Activated CD8-positive, alpha-beta memory T cell treated with anti-CD3 and anti-CD28 coated beads for 1 hour (primary cell): Measurements from ENCODE around the gene B4GALNT3.

Experiments used
- DNase-seq, 2 donors: peaks; one replicate each; pipeline ENCODE4 v3.0.0-alpha.2; 2020; ENCODE audit warnings: low read depth in 1 of 2; ENCODE audit errors: extremely low read depth in 1 of 2

B4GALNT3 gene

DNA sequence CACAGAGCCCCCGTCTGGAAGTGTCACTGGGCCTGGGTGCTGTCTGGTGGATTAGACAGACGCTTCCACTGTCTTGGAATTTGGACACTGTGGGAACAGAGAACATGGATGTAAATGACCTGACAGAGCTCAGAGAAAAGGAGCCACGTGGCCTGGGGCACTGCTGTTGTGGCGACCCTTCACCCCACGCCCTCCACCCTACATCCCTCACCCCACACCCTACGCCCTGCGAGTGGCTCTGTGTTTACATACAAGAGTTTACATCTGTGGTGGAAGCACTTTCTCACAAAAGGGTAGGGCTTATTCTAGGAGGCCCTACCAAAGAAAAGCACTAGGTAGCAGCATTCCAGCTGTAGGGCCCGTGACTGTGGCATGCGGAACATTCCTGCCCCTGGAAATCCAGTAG lies 47.7 kb downstream of the B4GALNT3 start:
- DNase-seq = no peak

DNA sequence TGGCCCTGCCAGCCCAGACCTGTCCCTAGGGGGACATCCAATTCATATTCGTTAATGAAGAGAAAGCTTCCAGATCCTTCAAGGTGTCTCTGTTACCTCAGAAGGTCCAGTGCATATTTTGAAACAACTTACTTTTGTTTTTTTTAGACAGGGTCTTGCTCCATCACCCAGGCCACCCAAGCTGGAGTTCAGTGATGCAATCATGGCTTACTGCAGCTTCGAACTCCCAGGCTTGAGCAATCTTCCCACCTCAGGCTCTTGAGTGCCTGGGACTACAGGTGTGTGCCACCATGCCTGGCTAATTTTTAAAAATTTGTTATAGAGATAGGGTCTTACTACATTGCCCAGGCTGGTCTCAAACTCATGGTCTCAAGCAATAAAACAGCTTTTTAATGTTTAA lies 48.4 kb downstream of the B4GALNT3 start:
- DNase-seq = no peak

DNA sequence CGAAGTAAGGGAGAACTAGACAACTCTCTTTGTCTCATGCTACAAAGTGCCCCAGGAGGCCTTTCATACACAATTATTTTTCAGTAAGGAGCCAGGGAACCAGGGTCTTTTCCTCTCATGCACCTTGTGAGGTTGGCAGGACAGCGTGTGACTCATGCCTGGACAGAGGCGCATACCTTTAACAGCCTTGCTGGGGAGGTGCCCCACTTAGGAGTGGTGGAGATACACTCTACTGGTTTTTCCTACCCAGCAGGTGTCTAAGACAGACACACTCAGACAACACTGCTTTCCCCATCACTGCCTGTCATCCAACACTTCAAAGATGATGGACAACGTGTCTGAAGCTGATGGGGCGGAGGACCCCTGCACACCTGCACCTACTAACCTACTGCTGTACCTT lies 49.1 kb downstream of the B4GALNT3 start:
- DNase-seq = no peak

DNA sequence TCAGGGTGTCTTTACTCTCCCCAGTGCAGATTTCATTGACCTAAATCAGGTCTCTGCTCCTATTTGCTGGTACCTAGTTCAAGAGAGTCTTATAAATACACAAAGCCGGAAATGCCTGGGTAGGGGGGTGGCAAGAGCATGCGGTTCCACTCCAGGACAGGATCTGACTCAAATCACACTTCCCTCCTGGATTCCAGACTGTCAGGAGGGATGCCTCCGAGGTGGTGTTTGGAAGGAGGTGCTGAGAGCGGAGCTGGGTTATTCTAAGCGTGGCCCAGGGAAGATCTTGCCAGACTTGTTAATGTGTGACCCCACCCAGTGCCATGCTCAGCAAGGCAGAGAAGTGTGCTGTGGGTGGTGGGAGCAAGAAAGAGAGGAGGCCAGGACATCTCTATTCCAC lies 49.8 kb downstream of the B4GALNT3 start:
- DNase-seq = no peak

DNA sequence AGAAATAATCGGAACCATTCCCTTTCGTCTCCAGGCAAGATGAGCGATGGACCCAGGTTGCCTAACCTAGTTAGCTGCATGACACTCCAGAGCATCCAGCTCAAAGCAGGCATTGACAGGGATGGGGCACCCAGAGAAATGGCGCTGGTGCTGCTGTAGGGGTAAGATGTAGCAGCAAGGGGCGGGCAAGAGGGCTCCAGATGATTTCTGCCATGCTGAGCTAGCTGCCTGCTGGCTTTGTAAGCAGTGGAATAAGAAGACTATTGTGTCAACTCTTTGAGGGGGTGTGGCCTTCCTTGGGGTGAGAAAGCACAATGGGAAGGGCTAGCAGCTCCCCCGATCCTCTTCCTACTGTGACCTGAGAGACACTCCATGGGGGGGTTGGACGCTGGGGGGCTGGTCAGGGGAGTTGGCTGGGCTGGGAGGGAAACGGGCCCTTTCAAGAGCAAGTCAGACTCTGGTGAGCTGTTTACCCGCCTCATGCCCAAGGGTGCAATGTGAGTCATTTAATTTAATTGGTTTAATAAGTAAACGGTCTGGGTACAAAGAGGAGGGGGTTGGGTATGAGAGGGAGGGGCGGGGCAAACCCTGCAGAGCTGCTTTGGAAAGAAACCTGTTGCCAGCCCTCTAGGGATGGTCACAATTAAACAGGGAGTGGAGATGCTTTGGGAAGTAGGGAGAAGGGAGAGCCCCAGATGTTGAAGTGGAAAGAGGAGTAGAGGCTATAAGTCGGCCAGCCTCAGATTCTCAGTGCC lies 50.5 kb downstream of the B4GALNT3 start:
- no peak for DNase-seq

DNA sequence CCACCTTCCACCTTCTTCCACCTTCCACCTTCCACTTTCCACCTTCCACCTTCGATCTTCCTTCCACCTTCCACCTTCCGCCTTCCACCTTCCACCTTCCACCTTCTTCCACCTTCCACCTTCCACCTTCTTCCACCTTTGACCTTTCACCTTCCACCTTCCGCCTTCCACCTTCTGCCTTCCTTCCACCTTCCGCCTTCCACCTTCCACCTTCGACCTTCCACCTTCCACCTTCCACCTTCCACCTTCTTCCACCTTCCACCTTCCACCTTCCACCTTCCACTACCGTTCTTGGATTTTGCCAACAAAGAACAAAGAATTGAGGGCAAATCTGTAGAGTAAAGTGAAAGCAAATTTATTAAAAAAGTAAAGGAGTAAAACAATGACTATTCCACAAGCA lies 53.2 kb downstream of the B4GALNT3 start:
- no peak for DNase-seq

DNA sequence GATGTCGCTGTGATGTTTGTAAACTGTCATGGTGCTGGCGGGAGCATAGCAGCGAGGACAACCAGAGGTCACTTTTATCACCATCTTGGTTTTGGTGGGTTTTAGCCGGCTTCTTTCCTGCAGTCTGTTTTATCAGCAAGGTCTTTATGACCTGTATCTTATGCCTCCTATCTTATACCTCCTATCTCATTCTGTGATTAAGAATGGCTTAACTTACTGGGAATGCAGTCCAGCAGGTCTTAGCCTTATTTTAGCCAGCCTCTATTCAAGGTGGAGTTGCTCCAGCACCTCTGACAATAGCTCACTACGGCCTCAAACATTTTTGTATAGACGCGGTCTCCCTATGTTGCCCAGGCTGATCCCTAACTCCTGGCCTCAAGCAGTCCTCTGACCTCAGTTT lies 53.7 kb downstream of the B4GALNT3 start:
- DNase-seq = no peak

DNA sequence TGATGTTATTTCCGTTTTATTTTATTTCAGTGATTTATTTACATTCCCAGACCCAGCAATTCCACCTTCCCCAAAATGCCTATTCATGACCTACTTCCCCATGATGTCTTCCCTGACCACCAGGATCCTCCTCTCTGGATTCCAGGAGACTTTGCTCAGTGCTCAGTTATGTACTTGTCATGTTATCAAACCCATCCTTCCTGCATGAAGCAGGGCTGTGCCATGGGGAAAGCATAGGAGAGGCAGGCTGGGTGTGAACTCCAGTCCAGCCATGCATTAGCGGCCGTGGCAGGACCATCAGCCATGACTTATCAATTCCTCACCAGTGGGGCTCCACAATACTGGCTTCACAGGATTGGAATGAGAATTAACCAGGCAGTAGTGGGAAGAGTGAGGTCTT lies 57.8 kb downstream of the B4GALNT3 start:
- DNase-seq = no peak

DNA sequence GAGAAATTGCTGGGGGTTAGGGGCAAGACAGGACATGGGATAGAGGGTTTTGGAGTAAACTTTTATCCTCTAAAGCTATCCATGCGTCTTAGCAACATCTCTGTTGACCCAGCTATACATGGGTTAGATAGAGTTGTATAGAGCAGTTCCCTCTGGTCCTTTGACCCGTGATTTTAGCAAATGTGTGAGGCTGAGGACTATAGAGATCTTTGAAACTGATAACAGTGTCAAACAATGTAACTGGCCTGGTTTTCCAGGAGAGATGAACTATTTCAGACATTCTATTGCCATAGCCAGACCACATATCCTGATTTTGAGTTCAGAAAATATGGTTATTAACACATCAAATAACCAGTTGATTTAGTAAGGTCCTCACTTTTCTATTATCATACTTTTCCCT lies 60.4 kb downstream of the B4GALNT3 start:
- no peak for DNase-seq

DNA sequence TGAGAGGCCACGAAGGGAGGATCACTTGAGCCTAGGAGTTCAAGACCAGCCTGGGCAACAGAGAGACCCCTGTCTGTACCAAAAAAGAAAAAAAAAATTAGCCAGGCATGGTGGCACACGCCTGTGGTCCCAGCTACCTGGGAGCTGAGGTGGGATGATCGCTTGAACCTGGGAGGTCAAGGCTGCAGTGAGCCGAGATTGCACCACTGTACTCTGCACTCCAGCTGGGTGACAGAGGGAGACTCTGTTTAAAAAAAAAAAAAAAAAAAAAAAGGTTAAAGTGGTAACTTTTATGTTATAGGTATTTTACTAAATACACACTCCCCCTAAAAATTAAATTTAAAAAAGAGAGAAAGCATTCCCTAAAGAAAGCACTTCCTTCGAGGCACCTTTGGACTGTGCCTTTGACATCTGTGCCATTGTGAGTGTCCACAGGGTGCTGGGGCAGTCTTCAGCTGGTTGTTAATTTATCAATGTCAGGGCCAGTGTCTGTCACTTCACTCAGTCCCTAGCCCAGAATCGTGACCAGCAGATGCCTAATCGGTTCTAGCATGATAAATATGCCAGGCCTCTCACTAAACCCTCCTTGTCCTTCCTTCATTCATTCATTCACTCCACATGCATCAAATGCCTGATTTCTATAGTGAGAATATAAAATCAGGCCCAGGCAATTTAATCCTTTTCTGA lies 63.1 kb downstream of the B4GALNT3 start:
- no peak for DNase-seq

DNA sequence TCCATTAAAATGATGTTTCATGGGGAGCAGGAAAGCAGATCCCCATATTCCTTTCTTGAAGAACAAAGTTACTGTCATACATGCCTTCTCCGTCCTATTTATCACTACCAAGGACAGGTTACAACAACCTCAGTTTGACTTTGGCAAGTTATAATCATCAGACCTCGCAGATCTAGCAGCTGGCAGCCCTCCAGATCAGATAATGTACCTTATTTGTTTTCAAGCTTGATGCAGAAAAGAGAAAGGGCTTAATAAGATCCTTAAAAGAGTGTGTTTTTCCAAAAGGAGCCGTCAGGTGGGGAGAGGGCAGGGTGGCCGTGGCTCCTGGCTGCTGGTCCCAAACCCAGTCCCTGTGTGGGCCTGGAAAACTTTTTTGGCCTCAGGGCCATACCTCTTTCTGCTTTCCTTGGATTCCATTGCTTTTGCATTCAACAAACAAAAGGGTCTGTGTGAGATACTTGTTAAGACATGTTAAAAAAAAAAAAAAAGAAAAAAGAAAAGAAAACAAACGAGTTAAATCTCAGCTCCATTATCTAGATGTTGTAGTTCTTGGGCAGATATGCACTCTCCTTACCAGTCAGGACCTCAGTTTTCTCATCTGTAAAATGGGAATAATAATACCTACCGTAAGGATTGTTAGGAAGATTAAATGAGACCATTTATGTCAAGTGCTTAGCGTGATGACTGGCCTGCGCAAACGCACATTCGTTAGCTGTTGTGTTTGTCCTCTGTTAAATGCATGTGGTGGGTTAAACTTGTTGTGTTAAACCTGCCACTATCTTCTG lies 64.6 kb downstream of the B4GALNT3 start:
- DNase-seq = no peak

DNA sequence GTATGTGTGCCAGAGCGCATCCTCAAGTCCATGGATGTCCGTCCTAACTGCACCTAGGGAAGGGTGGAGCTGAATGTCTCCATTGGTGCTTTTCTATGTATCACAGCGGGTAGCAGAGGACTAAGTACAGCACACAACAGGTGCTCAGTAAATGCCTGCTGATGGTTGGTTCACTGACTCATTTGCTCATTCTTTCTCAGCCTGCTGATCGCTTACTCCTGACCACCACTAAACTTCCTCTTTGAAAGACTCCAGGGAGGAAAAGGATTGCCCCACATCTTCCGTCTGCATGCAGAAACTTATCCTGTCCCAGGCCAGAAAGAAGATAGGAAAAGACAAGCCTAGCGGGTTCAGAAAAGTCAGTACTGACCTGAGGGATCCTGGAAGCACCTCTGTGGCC lies 66.3 kb downstream of the B4GALNT3 start:
- DNase-seq = no peak

DNA sequence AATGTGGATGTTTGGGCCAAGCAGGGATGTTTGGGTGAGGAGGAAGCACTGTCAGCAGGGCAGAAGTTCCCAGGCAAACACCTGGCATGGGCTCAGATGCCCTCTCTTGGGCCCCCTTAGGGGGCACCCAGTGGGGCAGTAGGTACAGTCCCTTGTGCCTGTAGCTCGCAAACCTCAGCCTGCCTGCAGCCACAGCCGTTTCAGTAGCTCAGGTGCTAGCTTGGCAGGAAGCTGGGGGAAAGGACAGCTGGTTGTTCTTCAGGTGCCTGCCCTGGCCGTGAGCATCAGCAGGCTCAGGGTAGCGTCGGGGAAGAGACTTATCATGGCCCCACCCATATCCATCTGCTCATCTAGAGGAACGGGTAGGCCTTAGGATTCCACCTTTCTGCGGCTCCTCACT lies 67.5 kb downstream of the B4GALNT3 start:
- no peak for DNase-seq

DNA sequence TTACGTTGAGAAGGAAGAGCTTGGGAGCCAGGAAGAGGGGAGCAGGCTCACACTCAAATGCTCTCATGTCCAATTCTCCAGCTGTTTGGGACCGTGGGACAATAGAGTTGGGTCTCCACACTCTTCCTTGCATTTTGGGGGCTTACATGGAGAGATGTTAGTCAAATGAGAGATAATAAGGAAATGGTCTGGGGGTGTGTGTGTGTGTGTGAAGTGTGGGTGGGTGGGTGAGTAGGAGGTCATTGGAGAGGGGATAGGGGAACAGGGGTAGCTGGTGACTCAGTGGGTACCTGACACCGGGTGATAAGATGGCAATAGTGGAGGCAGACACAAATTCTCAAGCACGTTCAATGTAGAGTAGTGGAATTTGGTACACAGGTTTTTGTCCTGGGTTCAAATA lies 68.0 kb downstream of the B4GALNT3 start:
- no peak for DNase-seq

DNA sequence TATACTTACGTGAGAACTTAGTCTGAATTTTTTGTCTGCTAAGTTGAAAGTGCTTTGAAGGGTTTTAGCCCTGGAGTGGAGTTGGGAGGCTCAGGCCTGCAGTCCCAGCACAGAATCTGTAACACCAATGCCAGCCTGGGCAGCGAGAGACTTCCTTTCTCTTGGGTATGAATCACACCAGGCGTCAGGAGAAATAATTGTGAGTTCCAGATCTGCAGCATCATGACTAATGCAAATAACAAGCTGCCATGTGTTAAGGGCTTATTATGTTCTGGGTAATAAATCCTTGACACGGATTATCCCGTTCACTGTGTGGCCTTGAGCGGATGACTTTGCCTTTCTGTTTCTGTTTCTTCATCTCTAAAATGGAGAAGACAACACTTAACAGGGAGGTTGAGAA lies 70.6 kb downstream of the B4GALNT3 start:
- no peak for DNase-seq

DNA sequence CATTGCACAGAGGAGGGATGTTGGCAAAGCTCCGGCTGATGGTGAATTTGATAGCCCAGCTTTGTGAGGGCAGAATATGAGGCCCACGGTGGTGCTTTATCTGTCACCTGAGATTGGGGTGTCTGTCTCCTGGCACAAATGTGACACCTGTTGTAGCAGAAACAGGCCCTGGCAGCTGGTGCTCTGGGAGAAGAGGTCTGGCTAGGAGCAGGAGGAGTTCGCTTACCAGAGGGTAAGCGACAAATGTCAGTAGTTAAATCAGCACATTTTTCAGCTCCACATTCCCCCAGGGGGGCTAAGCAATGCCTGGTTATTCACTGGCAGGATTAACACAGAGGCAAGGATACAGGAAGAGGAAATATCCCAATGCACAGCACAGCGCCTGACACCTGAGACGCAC lies 71.1 kb downstream of the B4GALNT3 start:
- DNase-seq = no peak

DNA sequence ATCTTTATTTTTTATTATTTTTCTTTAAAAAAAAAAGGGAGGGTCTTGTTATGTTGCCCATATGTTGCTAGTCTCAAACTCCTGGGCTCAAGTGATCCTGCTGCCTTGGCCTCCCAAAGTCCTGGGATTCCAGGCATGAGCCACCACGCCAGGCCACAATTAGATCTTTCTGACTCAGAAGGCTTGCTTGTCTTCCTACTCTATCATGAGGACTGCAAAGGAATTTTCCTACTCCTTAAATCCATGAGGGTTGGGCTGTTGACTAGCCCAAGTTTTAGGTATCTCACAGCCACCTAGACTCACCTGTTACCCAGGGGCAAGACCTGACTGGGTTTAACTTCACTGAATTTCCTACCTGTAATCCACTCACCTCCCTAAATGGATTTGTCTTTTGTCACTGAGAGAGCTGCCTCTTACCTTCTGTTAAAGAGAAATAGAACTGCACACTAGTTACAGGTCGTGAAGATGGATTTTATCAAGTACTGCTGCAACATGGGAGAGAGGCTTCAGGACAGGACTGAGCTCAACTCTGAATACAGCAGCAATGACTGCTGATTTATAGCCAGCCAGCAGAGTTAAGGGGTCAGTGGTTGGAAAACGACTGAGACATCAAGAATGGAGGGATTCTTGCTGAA lies 72.3 kb downstream of the B4GALNT3 start:
- DNase-seq = no peak

DNA sequence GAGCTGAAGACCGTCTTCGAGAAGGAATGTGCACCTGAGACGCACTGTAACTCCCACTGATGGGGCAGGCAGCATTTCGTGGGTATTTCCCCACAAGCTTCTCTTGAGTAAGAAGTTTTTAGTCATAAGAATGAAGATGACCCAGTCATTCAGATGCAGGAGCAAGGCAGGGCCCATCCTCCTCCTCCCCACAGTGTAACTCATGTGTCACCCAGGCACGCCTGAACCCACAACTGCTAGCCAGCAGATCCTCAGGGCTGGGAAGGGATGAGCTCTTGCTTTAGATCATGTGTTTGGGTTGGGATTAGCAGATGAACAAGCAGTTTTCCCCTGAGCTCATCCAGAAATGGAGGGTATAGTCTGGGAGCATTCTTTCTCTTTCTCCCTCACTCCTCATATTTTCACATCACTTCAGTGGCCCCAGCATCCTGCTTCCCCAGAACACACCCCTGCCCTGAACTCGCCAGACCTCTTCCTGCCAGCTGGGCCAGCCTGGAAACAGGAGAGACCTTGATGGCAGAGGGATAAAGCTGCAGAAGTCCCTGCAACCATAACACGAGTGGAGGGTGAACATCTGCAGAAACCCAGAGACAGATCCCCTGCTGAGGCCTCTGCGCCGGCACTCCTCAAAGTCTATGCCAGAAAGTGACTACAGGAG lies 73.3 kb downstream of the B4GALNT3 start:
- no peak for DNase-seq

DNA sequence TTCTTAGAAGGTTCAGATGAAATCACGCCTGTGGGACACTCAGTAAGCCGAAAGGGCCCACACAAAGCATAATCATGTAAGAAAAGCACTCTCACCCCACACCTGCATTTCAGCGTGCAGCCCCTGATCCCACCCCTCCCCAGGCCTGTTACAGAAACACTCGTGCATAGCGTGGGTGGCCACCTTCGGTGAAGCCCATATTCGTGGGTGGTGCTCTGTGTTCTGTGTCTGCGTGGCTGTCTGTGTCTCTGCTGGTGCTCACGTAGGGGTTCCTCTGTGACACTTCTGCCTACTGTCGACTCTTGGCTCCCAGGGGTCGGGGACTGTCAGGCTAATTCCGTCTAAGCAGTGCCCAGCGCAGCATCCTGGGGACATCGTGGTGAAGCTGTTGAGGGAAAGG lies 74.0 kb downstream of the B4GALNT3 start:
- no peak for DNase-seq

DNA sequence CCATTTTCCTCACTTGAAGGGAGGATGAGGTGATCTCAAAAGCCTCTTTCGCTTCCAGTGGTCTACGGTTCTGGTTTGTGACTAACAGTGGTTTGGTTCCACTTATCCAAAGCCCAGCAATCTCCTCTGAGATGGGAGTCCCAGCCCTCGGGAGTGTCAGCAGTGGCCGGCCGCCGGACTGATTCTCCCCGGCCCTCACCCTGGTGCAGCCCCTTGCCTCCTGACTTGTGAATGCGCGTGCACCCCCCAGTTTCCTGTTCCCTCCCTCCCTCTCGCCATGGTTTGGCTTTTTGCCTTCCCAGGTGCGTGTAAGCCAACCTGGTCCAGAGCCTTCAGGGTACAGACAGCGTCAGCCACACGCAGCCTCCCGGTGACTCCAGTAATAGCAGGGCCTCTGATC lies 74.5 kb downstream of the B4GALNT3 start:
- no peak for DNase-seq

DNA sequence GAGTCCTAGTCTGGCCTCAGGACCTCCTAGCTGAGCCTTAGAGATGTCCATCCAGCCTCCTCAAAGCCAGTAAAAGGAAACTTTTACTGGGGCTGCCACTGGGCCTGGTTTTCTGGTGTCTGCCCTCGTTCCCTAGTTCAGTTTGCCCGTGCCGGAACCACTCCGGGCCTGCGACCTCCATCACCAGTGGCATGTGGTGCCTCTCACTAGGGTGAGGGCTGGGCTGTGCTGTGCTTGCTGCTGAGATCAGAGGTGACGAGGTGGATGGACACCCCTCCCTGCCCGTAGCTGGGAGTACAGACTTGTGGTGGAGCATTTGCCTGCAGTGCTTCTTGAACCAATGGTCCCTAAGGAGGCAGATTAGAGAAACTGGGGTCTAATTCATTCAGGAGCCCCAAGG lies 75.7 kb downstream of the B4GALNT3 start:
- DNase-seq = no peak
